Measurements from ENCODE around the gene HOXB5. TPM values are rescaled to one million over a fixed set of nuclear protein-coding genes. Genes with fewer than 3 reads are reported as not detected.

HOXB5 gene
- total RNA-seq, 1 experiment from 2014 or later = 0.95 TPM

DNA sequence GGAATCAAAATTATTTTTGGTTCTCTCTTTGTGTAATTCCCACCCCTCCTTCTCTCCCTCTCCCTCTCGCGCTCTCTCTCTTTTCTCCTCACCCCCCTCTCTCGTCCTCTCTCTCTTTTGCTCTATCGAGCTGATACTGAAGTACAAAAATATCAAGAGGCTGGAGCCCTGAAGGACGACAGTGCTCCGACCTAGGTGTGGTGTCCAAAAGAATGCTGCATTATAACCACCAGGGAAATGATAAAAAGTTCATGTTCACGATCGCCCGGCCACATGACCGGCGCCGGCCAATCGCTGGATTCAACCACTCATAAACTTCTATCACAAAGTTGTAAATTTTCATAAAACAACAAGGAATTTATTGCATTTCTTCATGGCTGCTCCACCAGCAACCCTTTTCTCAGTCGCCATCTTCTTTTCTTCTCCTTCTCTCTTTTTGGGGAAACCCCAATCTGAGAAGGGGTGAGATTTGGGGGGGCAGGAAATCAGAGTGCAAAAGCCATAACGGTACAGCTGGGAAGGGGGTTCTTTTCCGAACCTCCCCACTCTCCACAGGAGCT is 11.3 kb upstream of the HOXB5 start, which contains the start of gene HOXB6:
TSS of gene HOXB6 (minus strand) at position 217 of the 560 bp plus-strand sequence. CDS start 6,836 bp downstream, outside the sequence.
- POLR2A ChIA-PET (ENCODE audit: unreplicated experiment) = interaction anchor here (0.5 kb wide), 1 partner anchor 381 kb away, joined by 3 read pairs; no protein-coding TSS in a partner anchor

DNA sequence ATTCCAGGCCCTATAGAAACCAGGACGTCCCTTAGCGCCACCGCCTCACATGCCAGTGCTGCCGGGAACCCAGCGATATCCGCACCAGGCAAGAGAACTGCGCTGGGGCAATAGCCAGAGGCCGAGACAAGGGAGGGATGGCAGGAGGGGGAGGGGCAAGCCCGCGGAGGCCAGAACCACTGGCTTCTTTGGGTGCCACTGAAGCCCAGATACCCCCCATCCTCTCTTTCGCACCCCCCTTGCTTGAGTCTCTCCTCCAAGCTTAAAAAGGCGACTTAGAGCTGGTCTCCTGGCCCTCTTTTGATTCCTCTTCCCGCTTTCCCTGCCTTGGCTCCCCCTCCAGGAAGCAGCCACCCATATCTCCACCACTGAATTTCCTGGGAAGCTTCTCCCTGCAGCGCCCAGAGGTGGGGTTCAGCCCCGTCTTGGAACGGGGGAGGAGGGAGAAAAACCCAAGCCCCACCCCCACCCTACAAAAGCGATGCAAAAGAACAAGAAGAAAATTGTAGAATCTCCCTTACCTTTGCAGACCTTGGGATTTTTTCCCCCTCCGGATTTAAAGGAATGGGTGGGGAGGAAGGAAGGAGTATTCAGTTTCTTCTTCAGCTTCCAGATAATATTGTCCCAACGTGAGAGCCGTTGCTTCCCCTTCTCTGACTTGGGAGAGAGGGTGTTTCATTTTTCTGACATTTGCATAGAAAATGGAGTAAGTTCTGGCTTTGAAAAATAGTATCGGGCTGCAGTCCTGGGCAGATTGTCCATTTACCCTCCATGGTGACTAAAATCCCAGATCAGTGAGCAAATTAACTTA is 10.6 kb upstream of the HOXB5 start:
- H3K4me3 ChIP-seq (ENCODE audit: low read length) = peak overlapping the region; percentile 82
- H3K27me3 ChIP-seq (ENCODE audit: low read length) = no peaks in the 10 kb centered on the region
- ATAC-seq = peak; percentile 61
- POLR2A ChIA-PET (ENCODE audit: unreplicated experiment) = interaction anchor here (0.5 to 0.6 kb wide), 3 partner anchors 111 to 593 kb away, joined by 3 read pairs; no protein-coding TSS in a partner anchor
- no peaks in the 10 kb centered on the region for H3K9me3 ChIP-seq (ENCODE audit: low read length)
- peaks cover 23% of the 10 kb centered on the region for H3K4me1 ChIP-seq (ENCODE audit: insufficient read depth, low read length)
- H3K79me2 ChIP-seq (ENCODE audit: low read length) = peaks cover 56% of the 10 kb centered on the region
- intact Hi-C loops (cut with micrococcal nuclease) = no loop called here
- H4K20me1 ChIP-seq (ENCODE audit: low read length) = peaks cover 21% of the 10 kb centered on the region
- H3F3A ChIP-seq (ENCODE audit: low read length, unreplicated experiment) = no peaks in the 10 kb centered on the region
- H3K9ac ChIP-seq (ENCODE audit: low read length) = peak overlapping the region; percentile 69
- TF ChIP-seq, protein P1, sequence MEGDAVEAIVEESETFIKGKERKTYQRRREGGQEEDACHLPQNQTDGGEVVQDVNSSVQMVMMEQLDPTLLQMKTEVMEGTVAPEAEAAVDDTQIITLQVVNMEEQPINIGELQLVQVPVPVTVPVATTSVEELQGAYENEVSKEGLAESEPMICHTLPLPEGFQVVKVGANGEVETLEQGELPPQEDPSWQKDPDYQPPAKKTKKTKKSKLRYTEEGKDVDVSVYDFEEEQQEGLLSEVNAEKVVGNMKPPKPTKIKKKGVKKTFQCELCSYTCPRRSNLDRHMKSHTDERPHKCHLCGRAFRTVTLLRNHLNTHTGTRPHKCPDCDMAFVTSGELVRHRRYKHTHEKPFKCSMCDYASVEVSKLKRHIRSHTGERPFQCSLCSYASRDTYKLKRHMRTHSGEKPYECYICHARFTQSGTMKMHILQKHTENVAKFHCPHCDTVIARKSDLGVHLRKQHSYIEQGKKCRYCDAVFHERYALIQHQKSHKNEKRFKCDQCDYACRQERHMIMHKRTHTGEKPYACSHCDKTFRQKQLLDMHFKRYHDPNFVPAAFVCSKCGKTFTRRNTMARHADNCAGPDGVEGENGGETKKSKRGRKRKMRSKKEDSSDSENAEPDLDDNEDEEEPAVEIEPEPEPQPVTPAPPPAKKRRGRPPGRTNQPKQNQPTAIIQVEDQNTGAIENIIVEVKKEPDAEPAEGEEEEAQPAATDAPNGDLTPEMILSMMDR (conservative IDR thresholded peaks at IDR 0.05; ENCODE audit: low read depth, low read length) = no peak
- TF ChIP-seq EZH2 (IDR thresholded peaks at IDR 0.05; ENCODE audit: low read length, unreplicated experiment) = no peak
- no peak for TF ChIP-seq EZH2phosphoT487 (IDR thresholded peaks at IDR 0.05; ENCODE audit: borderline replicate concordance, low read length)
- BruUV-seq (replicated peaks) = TSS peak; percentile 58
- DNase-seq = peak; percentile 79
- no peaks in the 10 kb centered on the region for H3K9me2 ChIP-seq (replicated peaks; ENCODE audit: low read length)
- peak overlapping the region; percentile 92 for H2AFZ ChIP-seq (ENCODE audit: low read length)
- CTCF ChIA-PET = interaction anchor here (0.5 to 0.7 kb wide), 2 partner anchors 108 to 191 kb away, joined by 3 to 5 read pairs; no protein-coding TSS in a partner anchor
- peak overlapping the region; percentile 60 for H3K27ac ChIP-seq (ENCODE audit: low read length)
- peak overlapping the region; percentile 95 for H3K4me2 ChIP-seq (ENCODE audit: low read length)
- no peaks in the 10 kb centered on the region for H3K36me3 ChIP-seq (ENCODE audit: low read depth, low read length)

More for the DNA sequence above, 11.3 kb upstream of the HOXB5 start, which contains the start of gene HOXB6:
- intact Hi-C loops (cut with micrococcal nuclease) = no loop called here
- BruUV-seq (replicated peaks) = TSS peak; percentile 68
- Histone ChIP-seq H3K79me2 (ENCODE audit: low read length) (peaks cover 49% of the 10 kb centered on the region), H3K9me2 (replicated peaks; ENCODE audit: low read length) (no peaks in the 10 kb centered on the region), H3K4me2 (ENCODE audit: low read length) (peak within 1 kb of the TSS; percentile 95), H2AFZ (ENCODE audit: low read length) (peak within 1 kb of the TSS; percentile 92), H3K9me3 (ENCODE audit: low read length) (no peaks in the 10 kb centered on the region), H3K27me3 (ENCODE audit: low read length) (no peaks in the 10 kb centered on the region), H3K4me3 (ENCODE audit: low read length) (peak within 1 kb of the TSS; percentile 82), H3K9ac (ENCODE audit: low read length) (peak within 1 kb of the TSS; percentile 69), H3K27ac (ENCODE audit: low read length) (peak within 1 kb of the TSS; percentile 60), H3K4me1 (ENCODE audit: insufficient read depth, low read length) (peaks cover 21% of the 10 kb centered on the region), H3F3A (ENCODE audit: low read length, unreplicated experiment) (no peaks in the 10 kb centered on the region), H3K36me3 (ENCODE audit: low read depth, low read length) (no peaks in the 10 kb centered on the region), H4K20me1 (ENCODE audit: low read length) (peaks cover 14% of the 10 kb centered on the region; the same call in 1 of the 2 replicates)
- DNase-seq (peak; percentile 79), ATAC-seq (peak; percentile 37)
- CTCF ChIA-PET = interaction anchor here (0.5 kb wide), 1 partner anchor 287 kb away, joined by 3 read pairs; no protein-coding TSS in a partner anchor
- TF ChIP-seq, protein P1 (conservative IDR thresholded peaks at IDR 0.05; ENCODE audit: low read depth, low read length) = no peak
- TF ChIP-seq EZH2phosphoT487 (IDR thresholded peaks at IDR 0.05; ENCODE audit: borderline replicate concordance, low read length) = no peak
- TF ChIP-seq EZH2 (IDR thresholded peaks at IDR 0.05; ENCODE audit: low read length, unreplicated experiment) = no peak

All from PC-3 (cell line).